Smooth muscle cell (in vitro differentiated cells): ENCODE results near the gene CD93. TPM values are rescaled to one million over a fixed set of nuclear protein-coding genes. Genes with fewer than 3 reads are reported as not detected.

Experiments
- DNase-seq: peaks from one replicate; lab custom pipeline; 2025; ENCODE audit not compliant: unreplicated experiment; lab: John Stamatoyannopoulos, UW
- H2AFZ ChIP-seq: fragments of 200-600 bp; sonication (generic); 2 replicates; pipeline ENCODE4 v1.6.0; 2016; ENCODE audit warnings: antibody characterized with exemption, low read depth, mild to moderate bottlenecking
- H3F3A ChIP-seq: fragments of 200-600 bp; sonication (generic); 2 replicates; pipeline ENCODE4 v1.6.0; 2017; ENCODE audit warnings: antibody characterized with exemption, low read depth
- H3K27ac ChIP-seq: fragments of 200-600 bp; sonication (generic); 2 replicates; pipeline ENCODE4 v1.5.1; 2016; ENCODE audit warnings: low read depth, mild to moderate bottlenecking
- H3K27me3 ChIP-seq: fragments of 200-600 bp; sonication (generic); 2 replicates; pipeline ENCODE4 v1.6.1; 2016; ENCODE audit warnings: low read depth, mild to moderate bottlenecking
- H3K36me3 ChIP-seq: fragments of 200-600 bp; sonication (generic); 2 replicates; pipeline ENCODE4 v1.5.1; 2016; ENCODE audit warnings: low read depth
- H3K4me1 ChIP-seq: fragments of 200-600 bp; sonication (generic); 2 replicates; pipeline ENCODE4 v1.5.1; 2016; ENCODE audit warnings: low read depth
- H3K4me2 ChIP-seq: fragments of 200-600 bp; sonication (generic); 2 replicates; pipeline ENCODE4 v1.6.0; 2016; ENCODE audit warnings: mild to moderate bottlenecking
- H3K4me3 ChIP-seq: fragments of 200-600 bp; sonication (generic); 2 replicates; pipeline ENCODE4 v1.5.1; 2016; ENCODE audit warnings: mild to moderate bottlenecking
- H3K79me2 ChIP-seq: fragments of 200-600 bp; sonication (generic); 2 replicates; pipeline ENCODE4 v1.6.0; 2016; ENCODE audit warnings: low read depth, mild to moderate bottlenecking
- H3K9ac ChIP-seq: fragments of 200-600 bp; sonication (generic); 2 replicates; pipeline ENCODE4 v1.6.0; 2016; ENCODE audit warnings: low read depth
- H3K9me3 ChIP-seq: fragments of 200-600 bp; sonication (generic); replicated peaks from 2 replicates; pipeline ENCODE4 v1.5.1; 2016; ENCODE audit warnings: low read depth
- H4K20me1 ChIP-seq: fragments of 200-600 bp; sonication (generic); 2 replicates; pipeline ENCODE4 v1.6.0; 2016; ENCODE audit warnings: low read depth
- CTCF ChIP-seq: fragments of 200-600 bp; sonication (generic); IDR thresholded peaks from 2 replicates; pipeline ENCODE4 v1.5.1; 2017; ENCODE audit warnings: borderline replicate concordance, mild to moderate bottlenecking, antibody characterized with exemption; ENCODE audit not compliant: insufficient read depth, poor library complexity, severe bottlenecking
- WGBS: methylation state at CpG from one replicate; pipeline ENCODE4 v1.1.7; 2016; ENCODE audit warnings: low lambda C conversion rate; 5-methylcytosine and 5-hydroxymethylcytosine counted together
- polyA plus RNA-seq: library from polyadenylated mRNA; unstranded; fragments of >200 nt; fragmentation: Nextera tagmentation; extraction: Ambion mirVana; gene quantifications from 2 replicates; pipeline ENCODE4 v1.2.1, GENCODE V29; 2016
- total RNA-seq: library from RNA; depleted of rRNA; stranded (reverse); fragments of >200 nt; gene quantifications from 2 replicates; pipeline ENCODE4 v1.2.3, GENCODE V29; 2014

The CD93 gene
- total and polyA plus RNA-seq, 2 experiments from 2014 or later, result not detected

DNA sequence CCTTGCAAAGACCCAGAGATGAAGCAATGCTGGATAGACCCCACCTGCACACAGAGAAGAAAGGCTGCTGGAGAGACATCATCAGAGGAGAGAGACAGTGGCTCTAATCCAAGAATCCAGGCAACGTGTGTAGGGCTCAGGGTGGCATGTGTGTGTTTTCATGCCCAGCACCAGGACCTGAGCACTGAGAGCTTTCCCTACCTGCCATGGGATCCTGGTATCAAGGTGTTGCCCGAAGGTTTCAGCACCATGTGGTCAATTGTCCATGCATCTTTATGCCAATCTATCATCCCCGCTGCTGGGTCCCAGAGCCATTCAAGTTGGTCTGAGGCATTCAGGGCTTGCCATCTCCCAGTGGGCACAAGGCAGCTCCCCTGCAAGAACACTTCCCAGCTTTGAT is 7.5 kb upstream of the CD93 start:
- 67% methylated on average over 3 of the region's 3 CpGs for WGBS
- no peaks in the 10 kb centered on the region for H4K20me1 ChIP-seq

GRCh38 chr20:23092861-23093495 is 6.9 kb upstream of the CD93 start:
- Histone ChIP-seq H3K27me3 (no peaks in the 10 kb centered on the region), H3K4me1 (no peaks in the 10 kb centered on the region), H3K79me2 (no peaks in the 10 kb centered on the region), H4K20me1 (no peaks in the 10 kb centered on the region), H3K27ac (no peak overlapping the region), H3K4me2 (no peak overlapping the region), H3K4me3 (no peak overlapping the region), H3F3A (no peaks in the 10 kb centered on the region), H3K36me3 (no peaks in the 10 kb centered on the region), H3K9me3 (no peaks in the 10 kb centered on the region), H2AFZ (no peak overlapping the region), H3K9ac (no peak overlapping the region)
- no peak for TF ChIP-seq CTCF
- WGBS, result 82% methylated on average over 7 of the region's 7 CpGs
- DNase-seq, result no peak

More for the DNA sequence above, 7.5 kb upstream of the CD93 start:
- DNase-seq, result no peak
- H3K4me2 ChIP-seq, result no peak overlapping the region
- TF ChIP-seq CTCF, result no peak
- H3K9me3 ChIP-seq, result no peaks in the 10 kb centered on the region
- no peaks in the 10 kb centered on the region for H3K79me2 ChIP-seq
- H2AFZ ChIP-seq, result no peak overlapping the region
- H3K27me3 ChIP-seq, result no peaks in the 10 kb centered on the region
- no peak overlapping the region for H3K27ac ChIP-seq
- H3K4me3 ChIP-seq, result no peak overlapping the region
- H3K36me3 ChIP-seq, result no peaks in the 10 kb centered on the region
- no peak overlapping the region for H3K9ac ChIP-seq
- no peaks in the 10 kb centered on the region for H3K4me1 ChIP-seq
- no peaks in the 10 kb centered on the region for H3F3A ChIP-seq

- no peak overlapping the region for H3K27ac ChIP-seq
- WGBS, result 77% methylated on average over 2 of the region's 2 CpGs
- H3K36me3 ChIP-seq, result no peaks in the 10 kb centered on the region
- no peaks in the 10 kb centered on the region for H3K27me3 ChIP-seq
- no peaks in the 10 kb centered on the region for H3K4me1 ChIP-seq
- no peak overlapping the region for H3K9ac ChIP-seq
- no peak for DNase-seq
- no peaks in the 10 kb centered on the region for H4K20me1 ChIP-seq
- no peaks in the 10 kb centered on the region for H3K79me2 ChIP-seq
- H2AFZ ChIP-seq, result no peak overlapping the region
- no peaks in the 10 kb centered on the region for H3F3A ChIP-seq
- H3K4me2 ChIP-seq, result no peak overlapping the region
- no peaks in the 10 kb centered on the region for H3K9me3 ChIP-seq
- no peak for TF ChIP-seq CTCF
- H3K4me3 ChIP-seq, result no peak overlapping the region
Observed at GRCh38 chr20:23092384-23092756, 6.2 kb upstream of the CD93 start.

DNA sequence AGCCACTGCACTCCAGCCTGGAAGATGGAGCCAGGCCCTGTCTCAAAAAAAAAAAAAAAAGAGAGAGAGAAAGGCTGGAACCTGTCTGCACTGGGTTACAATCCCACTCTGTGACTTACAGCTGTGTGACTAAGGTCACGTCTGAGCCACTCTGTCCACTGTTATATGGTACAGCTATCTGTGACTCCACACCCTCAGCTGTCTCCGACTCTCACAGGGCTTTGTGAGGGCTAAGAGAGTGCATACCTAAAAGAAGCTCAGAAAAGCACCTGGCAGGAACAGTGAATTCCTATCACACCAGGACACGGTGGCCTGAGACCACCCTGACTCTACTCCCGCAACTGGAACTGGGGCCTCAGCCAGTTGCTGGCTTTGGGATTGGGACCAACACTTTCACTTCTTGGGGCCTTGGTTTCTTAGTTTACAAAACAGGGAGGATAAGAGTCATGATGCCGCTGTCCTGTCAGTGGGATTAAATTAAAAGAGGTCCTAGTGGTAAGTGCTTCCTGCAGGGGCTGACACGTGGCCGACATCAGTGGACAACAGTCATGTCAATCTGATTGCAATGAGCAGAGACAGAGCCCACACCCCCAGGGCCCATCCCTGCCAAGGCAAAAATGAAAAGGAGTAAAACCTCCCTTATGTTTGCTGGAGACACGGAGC is 5.7 kb upstream of the CD93 start:
- no peak overlapping the region for H3K9ac ChIP-seq

More for the DNA sequence above, 5.7 kb upstream of the CD93 start:
- Histone ChIP-seq H3K27me3 (no peaks in the 10 kb centered on the region), H3K9me3 (no peaks in the 10 kb centered on the region), H3F3A (no peaks in the 10 kb centered on the region), H2AFZ (no peak overlapping the region), H3K4me2 (no peak overlapping the region), H3K36me3 (no peaks in the 10 kb centered on the region), H3K79me2 (no peaks in the 10 kb centered on the region), H3K27ac (no peak overlapping the region), H3K4me1 (no peaks in the 10 kb centered on the region), H4K20me1 (no peaks in the 10 kb centered on the region), H3K4me3 (no peak overlapping the region)
- no peak for DNase-seq
- 70% methylated on average over 8 of the region's 8 CpGs for WGBS
- no peak for TF ChIP-seq CTCF
